Left ventricle myocardium superior (tissue), 1 donor: Measurements from ENCODE around the gene ACOX3. TPM values are rescaled to one million over a fixed set of nuclear protein-coding genes. Genes with fewer than 3 reads are reported as not detected.
A peak's percentile ranks its signal among the peaks of the same experiment; 100 is the strongest.

ENCODE experiments used
- ATAC-seq: fragments of 200-7000 bp; cut with Tn5 transposase; one replicate; pipeline ENCODE4 v1.9.1; 2020; ENCODE audit warnings: mild to moderate bottlenecking, moderate library complexity
- DNase-seq: peaks from one replicate; pipeline ENCODE4 v3.0.0-alpha.2; 2020
- intact Hi-C: fragments of 100-400 bp; cut with micrococcal nuclease; formaldehyde crosslinking; loops from one replicate; pipeline ENCODE4 v1.11.0; 2022
- total RNA-seq: library from RNA; stranded (reverse); fragmentation: NEBNext Ultra II Directional; extraction: Animal tissue kit (Norgen Biotek cat#: 25700); gene quantifications from one replicate; pipeline ENCODE4 v1.2.1, GENCODE V29; 2021
- donor health status: DM: no; HTN: yes; CAD: no; lungs with severe emphysema.

The ACOX3 gene
- total RNA-seq, 1 donor from 2014 or later = 25.8 TPM

GRCh38 chr4:8334786-8335460, 105.6 kb downstream of the ACOX3 start:
- DNase-seq (no peak), ATAC-seq (no peak)
- intact Hi-C loops = no loop called here

- intact Hi-C loops = no loop called here
- ATAC-seq = no peak
- DNase-seq = no peak
Measured at GRCh38 chr4:8333726-8334460, 106.6 kb downstream of the ACOX3 start.

- DNase-seq (no peak), ATAC-seq (no peak)
- intact Hi-C loops = no loop called here
Measured at GRCh38 chr4:8332891-8333331, 107.6 kb downstream of the ACOX3 start.

- intact Hi-C loops = no loop called here
- ATAC-seq = no peak
- DNase-seq = no peak
Measured at GRCh38 chr4:8332038-8332857, 108.3 kb downstream of the ACOX3 start.

- intact Hi-C loops = no loop called here
- no peak for DNase-seq
- ATAC-seq = no peak
Measured at GRCh38 chr4:8331575-8331955, 109.0 kb downstream of the ACOX3 start.

GRCh38 chr4:8330821-8331574, 109.5 kb downstream of the ACOX3 start:
- peak; percentile 91 for DNase-seq
- peak; percentile 96 for ATAC-seq
- intact Hi-C loops = no loop called here

- ATAC-seq = peak; percentile 47
- intact Hi-C loops = loop anchor here (10.0 kb wide), 1 partner anchor 75 kb away; no protein-coding TSS in a partner anchor
- DNase-seq = no peak
Measured at GRCh38 chr4:8329859-8330761, 110.4 kb downstream of the ACOX3 start.

- no peak for DNase-seq
- ATAC-seq = no peak
- intact Hi-C loops = loop anchor here (10.0 kb wide), 1 partner anchor 75 kb away; no protein-coding TSS in a partner anchor
Measured at GRCh38 chr4:8329560-8329858, 111.0 kb downstream of the ACOX3 start.

GRCh38 chr4:8328866-8329559, 111.5 kb downstream of the ACOX3 start:
- intact Hi-C loops = loop anchor here (10.0 kb wide), 1 partner anchor 76 kb away; no protein-coding TSS in a partner anchor
- DNase-seq = no peak
- ATAC-seq = no peak

GRCh38 chr4:8328456-8328855, 112.1 kb downstream of the ACOX3 start:
- intact Hi-C loops = loop anchor here (10.0 kb wide), 1 partner anchor 76 kb away; no protein-coding TSS in a partner anchor
- DNase-seq (no peak), ATAC-seq (no peak)

GRCh38 chr4:8326206-8326605, 114.3 kb downstream of the ACOX3 start:
- intact Hi-C loops = loop anchor here (10.0 kb wide), 1 partner anchor 79 kb away; no protein-coding TSS in a partner anchor
- DNase-seq (no peak), ATAC-seq (no peak)

GRCh38 chr4:8325291-8325973, 115.1 kb downstream of the ACOX3 start:
- intact Hi-C loops = loop anchor here (10.0 kb wide), 1 partner anchor 79 kb away; no protein-coding TSS in a partner anchor
- DNase-seq = no peak
- no peak for ATAC-seq

- intact Hi-C loops = loop anchor here (10.0 kb wide), 1 partner anchor 80 kb away; no protein-coding TSS in a partner anchor
- DNase-seq (no peak), ATAC-seq (no peak)
Measured at GRCh38 chr4:8324640-8325239, 115.8 kb downstream of the ACOX3 start.

GRCh38 chr4:8323947-8324555, 116.5 kb downstream of the ACOX3 start:
- ATAC-seq = no peak

GRCh38 chr4:8322794-8323704, 117.5 kb downstream of the ACOX3 start:
- no peak for DNase-seq
- no peak for ATAC-seq
- intact Hi-C loops = loop anchor here (10.0 kb wide), 1 partner anchor 82 kb away; no protein-coding TSS in a partner anchor

More at GRCh38 chr4:8323947-8324555, 116.5 kb downstream of the ACOX3 start:
- intact Hi-C loops = loop anchor here (10.0 kb wide), 1 partner anchor 81 kb away; no protein-coding TSS in a partner anchor
- no peak for DNase-seq
